ENCODE measurements around the gene GID8. TPM values are rescaled to one million over a fixed set of nuclear protein-coding genes. Genes with fewer than 3 reads are reported as not detected.

The GID8 gene
- total and polyA plus RNA-seq, 2 of the 4 experiments (the other 2 are of a cell fraction): 21.5 to 33.9 TPM

DNA sequence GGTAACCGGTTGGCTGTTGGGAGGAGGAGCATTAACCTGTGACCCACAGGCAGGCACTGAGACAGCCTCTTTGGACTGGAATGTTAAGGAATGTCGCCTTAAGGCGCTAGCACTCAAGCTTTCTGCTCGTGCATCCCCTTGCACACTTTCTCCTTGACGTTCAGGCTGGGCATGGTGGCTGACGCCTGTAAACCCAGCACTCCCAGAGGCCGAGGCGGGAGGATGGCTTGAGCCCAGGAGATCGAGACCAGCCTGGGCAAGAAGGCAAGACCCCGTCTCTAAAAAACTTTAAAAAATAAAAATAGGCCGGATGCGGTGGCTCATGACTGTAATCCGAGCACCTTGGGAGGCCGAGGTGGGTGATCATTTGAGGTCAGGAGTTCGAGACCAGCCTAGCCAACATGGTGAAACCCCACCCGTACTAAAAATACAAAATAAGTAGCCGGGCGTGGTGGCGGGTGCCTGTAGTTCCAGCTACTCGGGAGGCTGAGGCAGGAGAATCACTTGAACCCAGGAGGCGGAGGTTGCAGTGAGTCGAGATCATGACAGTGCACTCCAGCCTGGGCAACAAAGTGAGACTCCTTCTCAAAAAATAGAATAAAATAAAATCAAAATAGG is 1.9 kb upstream of the GID8 start:
- Histone ChIP-seq H3K14ac (replicated peaks; ENCODE audit: low read depth, low read length) (no peak overlapping the region), H2BK15ac (ENCODE audit: low read depth, low read length) (no peak overlapping the region), H4K91ac (ENCODE audit: insufficient read depth, low read depth, low read length) (no peak overlapping the region), H3K4ac (ENCODE audit: low read depth, low read length) (0 out of 2 replicates have a peak overlapping the region, but pooled peaks have one; percentile 7), H4K20me1 (ENCODE audit: insufficient read depth, low read length) (peaks cover 74% of the 10 kb centered on the region), H4K8ac (ENCODE audit: low read depth in 2 of 2, low read length in 2 of 2) (peak overlapping the region; percentile 8 to 44; a peak in 2 of 4 replicates), H4K5ac (ENCODE audit: low read depth, low read length) (no peak overlapping the region), H3K4me3 (ENCODE audit: insufficient read depth, low read depth, low read length) (no peak overlapping the region), H2AFZ (replicated peaks; ENCODE audit: low read length, poor library complexity) (no peak overlapping the region), H2BK120ac (ENCODE audit: low read depth, low read length) (no peak overlapping the region), H2AK9ac (replicated peaks; ENCODE audit: low read depth, low read length, poor library complexity) (peak overlapping the region; percentile 0), H3K9ac (ENCODE audit: low read depth, low read length) (no peak overlapping the region), H3K4me2 (ENCODE audit: low read depth, low read length) (no peak overlapping the region; the same call in 1 of the 2 replicates), H3K23ac (ENCODE audit: low read depth, low read length) (peak overlapping the region; percentile 48; the same call in 1 of the 2 replicates), H3K9me1 (ENCODE audit: insufficient read depth, low read length) (peaks cover 30% of the 10 kb centered on the region), H3K4me1 (ENCODE audit: control insufficient read depth, insufficient read depth, low read length) (peaks cover 12% of the 10 kb centered on the region), H3K36me3 (ENCODE audit: control insufficient read depth, insufficient read depth, low read length) (peaks cover 17% of the 10 kb centered on the region), H3K79me1 (ENCODE audit: low read depth in 1 of 2, low read length in 2 of 2) (peaks cover 3 to 57% of the 10 kb centered on the region in 2 experiments; a peak in 3 of 4 replicates), H2BK5ac (ENCODE audit: low read depth, low read length, poor library complexity, severe bottlenecking) (no peak overlapping the region), H2AK5ac (ENCODE audit: low read depth, low read length) (peak overlapping the region; percentile 90; the same call in 1 of the 2 replicates), H3K27me3 (ENCODE audit: control insufficient read depth, insufficient read depth, low read length) (no peaks in the 10 kb centered on the region), H3K27ac (ENCODE audit: insufficient read depth, low read length) (peak overlapping the region; percentile 28), H2BK20ac (ENCODE audit: low read depth, low read length) (no peak overlapping the region), H3K56ac (ENCODE audit: extremely low read depth, insufficient read depth, low read length) (no peak overlapping the region), H3K9me3 (ENCODE audit: control insufficient read depth, insufficient read depth, low read length) (no peaks in the 10 kb centered on the region), H3K18ac (ENCODE audit: low read depth, low read length) (no peak overlapping the region)
- POLR2A ChIA-PET (ENCODE audit: unreplicated experiment): no interaction called here
- TF ChIP-seq NFE2L2 (IDR thresholded peaks at IDR 0.05; ENCODE audit: low read depth, low read length): no peak
- ATAC-seq (ENCODE audit: low read depth) (no peak), DNase-seq (no peak)
- CTCF ChIA-PET: no interaction called here
- dilution Hi-C loops (cut with HindIII; ENCODE audit: low sequenced_read_pairs, unreplicated experiment) (no loop called here), intact Hi-C loops (cut with micrococcal nuclease) (loop anchor here (2.0 kb wide), 1 partner anchor 35 kb away; no protein-coding TSS in a partner anchor), in situ Hi-C loops (cut with MboI; ENCODE audit: low sequenced_read_pairs) (no loop called here)
- BruUV-seq (replicated peaks): no TSS peak
- 95% methylated on average over 4 of the region's 22 CpGs; no CpG with 5 or more reads in 1 of the 2 experiments for WGBS, 2 experiments (ENCODE audit: extremely low coverage in 2 of 2, insufficient read length in 1 of 2)

Data from IMR-90 (cell line).